OCI-LY3 (cell line): Measurements from ENCODE around the gene PALM3.

Experiments
- CTCF ChIP-seq: fragments of 200-600, 300-600 bp; sonication (generic); IDR thresholded peaks from 2 replicates; pipeline ENCODE4 v1.5.1; 2014; ENCODE audit warnings: antibody characterized with exemption, low read length, low read depth
- EZH2phosphoT487 ChIP-seq: fragments of 200-600 bp; shearing (Covaris generic); IDR thresholded peaks from 2 replicates; pipeline ENCODE4 v1.6.1; 2018; ENCODE audit warnings: antibody characterized with exemption, mixed run types, low read depth

DNA sequence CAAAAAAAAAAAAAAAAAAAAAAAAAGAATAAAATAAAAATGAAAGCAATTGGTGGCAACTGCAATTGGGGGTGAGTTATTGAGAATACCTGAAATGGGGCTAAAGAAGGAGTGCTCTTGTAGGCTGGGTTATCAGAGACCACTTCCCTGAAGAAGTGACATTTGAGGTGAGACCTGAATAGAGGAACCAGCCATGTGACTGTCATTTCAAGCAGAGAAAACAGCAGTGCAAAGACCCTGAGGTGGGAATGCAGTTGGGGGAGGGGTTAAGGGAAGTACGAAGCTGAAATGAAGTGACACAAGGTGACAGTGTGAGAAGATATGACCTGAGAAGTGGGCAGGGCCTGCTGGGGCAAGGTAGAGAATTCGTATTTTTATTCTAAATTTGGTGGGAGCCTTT lies 4.3 kb upstream of the PALM3 start:
- TF ChIP-seq CTCF (no peak), EZH2phosphoT487 (no peak)
